GM13977 (cell line): ENCODE measurements around the gene NES.

ENCODE experiments used
- DNase-seq: peaks from one replicate; pipeline ENCODE4 v3.0.0; 2012; ENCODE audit warnings: low spot score
- CTCF ChIP-seq: IDR thresholded peaks from 2 replicates; pipeline ENCODE4 v1.5.1; 2012; ENCODE audit warnings: mild to moderate bottlenecking, control low read depth; ENCODE audit not compliant: insufficient read depth; ENCODE audit errors: extremely low read depth, missing control alignments
- in situ Hi-C: fragments of 300-500 bp; cut with MboI; formaldehyde crosslinking; loops from one replicate; pipeline ENCODE4 v1.12.0; 2022; ENCODE audit warnings: low sequenced_read_pairs, low pct_unique_long_range_greater_than_20kb, mixed read lengths, inconsistent platforms; ENCODE audit not compliant: unreplicated experiment

The NES gene

GRCh38 chr1:156704166-156704711 lies 27.0 kb upstream of the NES start:
- no peak for TF ChIP-seq CTCF
- in situ Hi-C loops = loop anchor here (25.0 kb wide), 1 partner anchor 158 kb away; the partner anchor contains the start of genes INSRR and NTRK1
- no peak for DNase-seq

DNA sequence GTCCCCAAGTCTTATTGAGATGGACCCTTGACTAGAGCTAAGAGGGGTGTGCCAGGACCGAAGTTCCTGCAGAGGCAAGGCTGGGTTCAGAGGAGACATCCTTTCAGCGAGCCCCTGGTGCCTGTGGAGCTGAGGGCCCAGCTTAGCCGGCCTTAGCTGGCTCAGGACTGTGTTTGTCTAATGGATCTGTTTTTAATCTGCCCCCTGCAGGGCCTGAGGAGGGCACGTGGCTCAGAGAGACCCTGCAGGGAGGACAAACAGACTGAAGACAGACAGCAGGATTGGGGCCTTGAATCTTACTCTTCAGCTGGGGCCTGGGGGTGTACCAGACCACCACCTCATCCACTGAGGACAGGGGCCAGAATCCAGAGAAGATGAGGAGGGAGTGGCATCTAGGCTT lies 26.5 kb upstream of the NES start:
- DNase-seq = no peak
- in situ Hi-C loops = loop anchor here (25.0 kb wide), 1 partner anchor 159 kb away; the partner anchor contains the start of genes INSRR and NTRK1
- no peak for TF ChIP-seq CTCF

- in situ Hi-C loops = loop anchor here (25.0 kb wide), 1 partner anchor 159 kb away; the partner anchor contains the start of genes INSRR and NTRK1
- TF ChIP-seq CTCF = no peak
- DNase-seq = no peak
These were observed 26.1 kb upstream of the NES start for GRCh38 chr1:156703336-156703735.

GRCh38 chr1:156700736-156701531 lies 23.7 kb upstream of the NES start:
- in situ Hi-C loops = loop anchor here (25.0 kb wide), 1 partner anchor 161 kb away; the partner anchor contains the start of genes INSRR and NTRK1
- DNase-seq = no peak
- no peak for TF ChIP-seq CTCF

DNA sequence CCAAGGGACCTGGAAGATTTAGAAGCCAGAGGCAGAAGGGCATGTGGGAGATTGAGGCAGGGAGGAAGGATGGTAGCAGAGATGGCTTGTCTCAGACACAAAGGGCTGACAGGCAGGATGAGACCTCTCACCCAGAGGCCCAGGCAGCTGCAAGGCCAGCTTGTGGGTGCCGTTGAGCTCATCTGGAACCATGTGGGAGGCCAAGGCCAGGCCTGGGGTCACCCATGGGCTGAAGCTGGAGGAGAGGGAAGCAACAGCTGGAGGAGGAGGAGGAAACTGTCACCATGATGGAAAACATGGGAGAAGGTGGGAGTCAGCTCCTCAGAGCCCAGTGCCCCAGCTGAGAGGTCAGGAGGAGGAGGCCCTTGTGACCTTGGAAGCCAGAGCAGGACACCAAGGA lies 21.8 kb upstream of the NES start:
- no peak for DNase-seq
- in situ Hi-C loops = no loop called here
- no peak for TF ChIP-seq CTCF

- in situ Hi-C loops = no loop called here
- TF ChIP-seq CTCF = no peak
- no peak for DNase-seq
These were observed 20.3 kb upstream of the NES start for GRCh38 chr1:156697481-156697880.
